Hepatocyte (in vitro differentiated cells): ENCODE results near the gene HVCN1. TPM values are rescaled to one million over a fixed set of nuclear protein-coding genes. Genes with fewer than 3 reads are reported as not detected.

Experiments
- DNase-seq: peaks from one replicate; pipeline ENCODE4 v3.0.0-alpha.2; 2016; ENCODE audit warnings: low spot score
- H2AFZ ChIP-seq: fragments of 200-600 bp; sonication (generic); 2 replicates; pipeline ENCODE4 v1.6.0; 2016; ENCODE audit warnings: antibody characterized with exemption, mild to moderate bottlenecking
- H3K27ac ChIP-seq: fragments of 200-600 bp; sonication (generic); 2 replicates; pipeline ENCODE4 v1.5.1; 2016; ENCODE audit warnings: mild to moderate bottlenecking
- H3K27me3 ChIP-seq: fragments of 200-600 bp; sonication (generic); 2 replicates; pipeline ENCODE4 v1.6.1; 2016
- H3K36me3 ChIP-seq: fragments of 200-600 bp; sonication (generic); replicated peaks from 2 replicates; pipeline ENCODE4 v1.5.1; 2016; ENCODE audit warnings: low read depth; ENCODE audit not compliant: insufficient read depth
- H3K4me1 ChIP-seq: fragments of 200-600 bp; sonication (generic); 2 replicates; pipeline ENCODE4 v1.5.1; 2016; ENCODE audit warnings: mild to moderate bottlenecking, moderate library complexity; ENCODE audit not compliant: insufficient read depth
- H3K4me2 ChIP-seq: fragments of 200-600 bp; sonication (generic); 2 replicates; pipeline ENCODE4 v1.6.0; 2016
- H3K4me3 ChIP-seq: fragments of 200-600 bp; sonication (generic); 2 replicates; pipeline ENCODE4 v1.5.1; 2016; ENCODE audit warnings: mild to moderate bottlenecking
- H3K79me2 ChIP-seq: fragments of 200-600 bp; sonication (generic); 2 replicates; pipeline ENCODE4 v1.6.0; 2017; ENCODE audit warnings: mild to moderate bottlenecking
- H3K9me2 ChIP-seq: fragments of 200-600 bp; sonication (generic); replicated peaks from 2 replicates; pipeline ENCODE4 v1.6.0; 2017; ENCODE audit warnings: mild to moderate bottlenecking; ENCODE audit not compliant: insufficient read depth
- H3K9me3 ChIP-seq: fragments of 200-600 bp; sonication (generic); 2 replicates; pipeline ENCODE4 v1.5.1; 2016; ENCODE audit warnings: low read depth, mild to moderate bottlenecking
- H4K20me1 ChIP-seq: fragments of 200-600 bp; sonication (generic); 2 replicates; pipeline ENCODE4 v1.6.0; 2016; ENCODE audit warnings: mild to moderate bottlenecking; ENCODE audit not compliant: insufficient read depth, poor library complexity, severe bottlenecking
- EZH2 ChIP-seq: fragments of 200-600 bp; sonication (generic); IDR thresholded peaks from 2 replicates; pipeline ENCODE4 v1.6.1; 2016; ENCODE audit warnings: antibody characterized with exemption, mild to moderate bottlenecking, borderline replicate concordance
- EZH2phosphoT487 ChIP-seq: fragments of 200-600 bp; sonication (generic); IDR thresholded peaks from one replicate; pipeline ENCODE4 v1.6.1; 2018; ENCODE audit warnings: antibody characterized with exemption, mild to moderate bottlenecking, low read depth, moderate library complexity; ENCODE audit not compliant: unreplicated experiment, severe bottlenecking
- WGBS: methylation state at CpG from one replicate; pipeline ENCODE4 v1.1.6; 2016; ENCODE audit warnings: low lambda C conversion rate; ENCODE audit errors: missing lambda C conversion rate; 5-methylcytosine and 5-hydroxymethylcytosine counted together
- polyA plus RNA-seq: library from polyadenylated mRNA; unstranded; fragments of >200 nt; fragmentation: Nextera tagmentation; extraction: Ambion mirVana; gene quantifications from 2 replicates; pipeline ENCODE4 v1.2.1, GENCODE V29; 2016
- total RNA-seq: library from RNA; depleted of rRNA; stranded (reverse); fragments of >200 nt; gene quantifications from 2 replicates; pipeline ENCODE4 v1.2.3, GENCODE V29; 2014
- TF ChIP-seq, protein P1 (sequence below): fragments of 200-600 bp; sonication (generic); IDR thresholded peaks from 2 replicates; pipeline ENCODE4 v1.5.1; 2016; ENCODE audit warnings: antibody characterized with exemption, mild to moderate bottlenecking; ENCODE audit not compliant: poor library complexity

The HVCN1 gene
- total and polyA plus RNA-seq, 2 experiments from 2014 or later, result 5.8 to 8.9 TPM

GRCh38 chr12:110637869-110638441 lies 51.0 kb downstream of the HVCN1 start:
- Histone ChIP-seq H2AFZ (no peak overlapping the region), H3K79me2 (no peaks in the 10 kb centered on the region), H3K27me3 (no peaks in the 10 kb centered on the region), H3K9me2 (no peaks in the 10 kb centered on the region), H3K4me3 (no peak overlapping the region), H3K27ac (no peak overlapping the region), H3K4me1 (no peaks in the 10 kb centered on the region), H3K4me2 (no peak overlapping the region), H3K36me3 (no peaks in the 10 kb centered on the region), H3K9me3 (no peaks in the 10 kb centered on the region), H4K20me1 (no peaks in the 10 kb centered on the region)
- TF ChIP-seq EZH2phosphoT487, result no peak
- TF ChIP-seq, protein P1, sequence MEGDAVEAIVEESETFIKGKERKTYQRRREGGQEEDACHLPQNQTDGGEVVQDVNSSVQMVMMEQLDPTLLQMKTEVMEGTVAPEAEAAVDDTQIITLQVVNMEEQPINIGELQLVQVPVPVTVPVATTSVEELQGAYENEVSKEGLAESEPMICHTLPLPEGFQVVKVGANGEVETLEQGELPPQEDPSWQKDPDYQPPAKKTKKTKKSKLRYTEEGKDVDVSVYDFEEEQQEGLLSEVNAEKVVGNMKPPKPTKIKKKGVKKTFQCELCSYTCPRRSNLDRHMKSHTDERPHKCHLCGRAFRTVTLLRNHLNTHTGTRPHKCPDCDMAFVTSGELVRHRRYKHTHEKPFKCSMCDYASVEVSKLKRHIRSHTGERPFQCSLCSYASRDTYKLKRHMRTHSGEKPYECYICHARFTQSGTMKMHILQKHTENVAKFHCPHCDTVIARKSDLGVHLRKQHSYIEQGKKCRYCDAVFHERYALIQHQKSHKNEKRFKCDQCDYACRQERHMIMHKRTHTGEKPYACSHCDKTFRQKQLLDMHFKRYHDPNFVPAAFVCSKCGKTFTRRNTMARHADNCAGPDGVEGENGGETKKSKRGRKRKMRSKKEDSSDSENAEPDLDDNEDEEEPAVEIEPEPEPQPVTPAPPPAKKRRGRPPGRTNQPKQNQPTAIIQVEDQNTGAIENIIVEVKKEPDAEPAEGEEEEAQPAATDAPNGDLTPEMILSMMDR, result no peak
- TF ChIP-seq EZH2, result no peak
- WGBS, result 67% methylated on average over 3 of the region's 3 CpGs
- DNase-seq, result no peak

DNA sequence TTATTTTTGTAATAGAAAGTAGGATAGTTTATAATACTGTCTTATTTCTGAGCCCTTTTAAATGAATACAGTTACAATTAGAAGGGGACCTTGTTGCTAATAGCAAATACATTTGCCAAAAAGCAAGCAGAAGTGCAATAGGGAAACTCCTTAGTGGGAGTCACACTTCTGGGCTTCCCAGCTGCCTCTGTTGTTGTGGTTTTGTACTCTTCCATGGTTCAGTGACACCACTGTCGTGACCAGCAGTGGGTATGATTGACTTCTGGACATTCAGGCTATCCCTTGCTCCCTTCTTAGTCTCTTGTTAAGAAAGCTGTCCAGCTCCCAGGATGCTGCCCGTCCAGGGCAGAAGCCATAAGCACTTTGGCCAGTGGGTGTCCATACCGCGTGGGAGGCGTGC lies 52.4 kb downstream of the HVCN1 start:
- Histone ChIP-seq H3K27me3 (no peaks in the 10 kb centered on the region), H3K36me3 (no peaks in the 10 kb centered on the region), H3K4me1 (no peaks in the 10 kb centered on the region), H4K20me1 (no peaks in the 10 kb centered on the region), H3K79me2 (no peaks in the 10 kb centered on the region), H3K27ac (no peak overlapping the region), H3K9me2 (no peaks in the 10 kb centered on the region), H3K4me3 (no peak overlapping the region), H3K4me2 (no peak overlapping the region), H2AFZ (no peak overlapping the region), H3K9me3 (no peaks in the 10 kb centered on the region)
- TF ChIP-seq EZH2, result no peak
- TF ChIP-seq, protein P1, result no peak
- TF ChIP-seq EZH2phosphoT487, result no peak
- WGBS, result 96% methylated on average over 5 of the region's 5 CpGs
- no peak for DNase-seq

DNA sequence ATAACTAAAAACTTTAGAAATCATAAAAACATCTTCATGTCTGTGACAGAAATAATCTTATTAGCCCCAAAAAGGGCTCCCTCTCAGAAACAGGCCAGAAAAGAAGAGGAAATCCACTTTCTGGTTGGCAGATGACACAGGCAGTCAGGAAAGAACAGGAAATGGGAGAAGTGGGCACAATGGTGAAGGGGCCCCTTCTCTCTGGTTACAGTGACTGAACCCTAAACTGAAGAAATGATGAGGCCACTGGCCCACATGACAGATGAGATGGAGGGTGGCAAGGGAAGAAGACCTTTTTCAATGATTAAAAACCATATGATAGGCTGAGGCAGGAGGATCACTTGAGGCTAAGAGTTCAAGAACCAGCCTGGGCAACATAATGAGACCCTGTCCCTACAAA lies 53.9 kb downstream of the HVCN1 start:
- no peak overlapping the region for H3K4me3 ChIP-seq
- H3K27me3 ChIP-seq, result no peaks in the 10 kb centered on the region
- TF ChIP-seq EZH2 (no peak), EZH2phosphoT487 (no peak)
- TF ChIP-seq, protein P1, result no peak
- no peaks in the 10 kb centered on the region for H3K9me2 ChIP-seq
- DNase-seq, result no peak
- no peaks in the 10 kb centered on the region for H3K4me1 ChIP-seq
- H4K20me1 ChIP-seq, result no peaks in the 10 kb centered on the region
- no peaks in the 10 kb centered on the region for H3K79me2 ChIP-seq
- no peak overlapping the region for H3K27ac ChIP-seq
- no peak overlapping the region for H3K4me2 ChIP-seq
- H2AFZ ChIP-seq, result no peak overlapping the region
- H3K36me3 ChIP-seq, result no peaks in the 10 kb centered on the region
- H3K9me3 ChIP-seq, result no peaks in the 10 kb centered on the region
